Brain microvascular endothelial cell (primary cell): ENCODE results near the gene GLS.

ENCODE experiments used
- DNase-seq: peaks from one replicate; pipeline ENCODE4 v3.0.0-alpha.2; 2020
- H3K27ac ChIP-seq: fragments of 250-450 bp; sonication (Bioruptor Pico); 2 replicates; pipeline ENCODE4 v1.5.1; 2020; ENCODE audit warnings: mild to moderate bottlenecking, moderate library complexity
- H3K27me3 ChIP-seq: fragments of 250-450 bp; sonication (Bioruptor Pico); replicated peaks from 2 replicates; pipeline ENCODE4 v1.5.1; 2020; ENCODE audit warnings: mild to moderate bottlenecking
- H3K36me3 ChIP-seq: fragments of 250-450 bp; sonication (Bioruptor Pico); replicated peaks from 2 replicates; pipeline ENCODE4 v1.5.1; 2020; ENCODE audit warnings: mild to moderate bottlenecking
- H3K4me3 ChIP-seq: 2 replicates; pipeline ENCODE4 v1.5.1; 2011; ENCODE audit warnings: low read depth, mild to moderate bottlenecking, control low read depth, low read length, moderate library complexity
- CTCF ChIP-seq: IDR thresholded peaks from 2 replicates; pipeline ENCODE4 v1.5.1; 2011; ENCODE audit warnings: low read depth, mild to moderate bottlenecking, moderate library complexity, low read length, control low read depth, inconsistent platforms; ENCODE audit errors: missing control alignments
- in situ Hi-C: cut with HindIII; loops from 2 replicates; pipeline ENCODE4 v1.10.0; 2017; ENCODE audit warnings: low sequenced_read_pairs, low pct_ligation_motif_present

Gene GLS

GRCh38 chr2:190942697-190943096 is 62.1 kb downstream of the GLS start:
- DNase-seq = no peak
- no peak for TF ChIP-seq CTCF
- Histone ChIP-seq H3K4me3 (no peak overlapping the region), H3K27me3 (no peaks in the 10 kb centered on the region), H3K36me3 (no peaks in the 10 kb centered on the region), H3K27ac (no peak overlapping the region)
- in situ Hi-C loops = no loop called here

GRCh38 chr2:190943706-190944105 is 63.1 kb downstream of the GLS start:
- H3K4me3 ChIP-seq = no peak overlapping the region
- H3K27me3 ChIP-seq = no peaks in the 10 kb centered on the region
- DNase-seq = no peak
- no peaks in the 10 kb centered on the region for H3K36me3 ChIP-seq
- no peak overlapping the region for H3K27ac ChIP-seq
- in situ Hi-C loops = no loop called here
- no peak for TF ChIP-seq CTCF

DNA sequence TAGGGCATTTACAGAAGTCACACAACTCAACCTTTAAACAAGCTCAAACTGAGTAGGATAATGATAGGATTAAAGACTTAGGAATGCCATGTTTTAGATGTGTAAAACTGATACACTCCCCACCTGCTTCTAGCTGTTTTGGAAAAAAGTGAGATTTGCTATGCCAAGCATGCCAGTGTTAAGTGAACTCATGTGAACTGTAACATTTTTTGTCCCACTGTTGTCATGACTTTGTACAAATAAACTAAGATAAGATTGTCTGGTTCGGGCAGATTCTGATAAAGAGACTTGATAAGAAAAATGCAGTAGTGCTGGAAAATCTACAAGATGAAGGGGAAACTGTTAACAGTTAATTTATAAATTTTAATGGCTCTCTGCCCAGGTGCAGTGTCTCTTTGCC is 66.5 kb downstream of the GLS start:
- peak; percentile 38 for DNase-seq
- Histone ChIP-seq H3K27ac (peak overlapping the region; percentile 81), H3K4me3 (no peak overlapping the region), H3K36me3 (no peaks in the 10 kb centered on the region), H3K27me3 (no peaks in the 10 kb centered on the region)
- in situ Hi-C loops = no loop called here
- no peak for TF ChIP-seq CTCF

DNA sequence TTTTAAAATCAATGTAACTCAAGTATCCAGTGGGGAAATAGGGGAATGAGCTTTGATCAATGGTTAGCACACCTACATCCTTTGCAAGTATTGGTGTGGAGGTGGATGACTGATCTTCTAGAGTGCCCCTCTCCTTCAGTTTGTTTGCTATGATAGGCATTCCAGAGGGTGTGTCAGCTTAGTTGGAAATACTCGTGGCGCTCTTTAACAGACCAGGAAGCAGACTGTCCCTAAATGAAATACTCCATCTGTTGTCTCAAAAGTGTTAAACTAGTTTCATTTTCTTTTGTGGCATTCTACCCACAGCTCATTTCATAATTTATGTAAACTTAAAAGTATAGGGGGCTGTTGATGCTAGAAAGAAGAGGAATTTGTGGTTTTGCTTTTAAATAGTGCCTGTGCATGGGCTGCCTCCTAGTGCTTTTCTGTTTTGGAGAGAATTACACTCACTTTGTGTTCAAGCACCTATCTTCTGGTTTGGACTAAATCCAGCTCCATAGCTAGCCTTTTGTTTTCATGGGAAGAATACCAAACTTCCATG is 67.2 kb downstream of the GLS start:
- in situ Hi-C loops = no loop called here

GRCh38 chr2:190948671-190949070 is 68.0 kb downstream of the GLS start:
- no peak for TF ChIP-seq CTCF
- Histone ChIP-seq H3K27me3 (no peaks in the 10 kb centered on the region), H3K36me3 (no peaks in the 10 kb centered on the region), H3K27ac (peak overlapping the region; percentile 81), H3K4me3 (no peak overlapping the region)
- in situ Hi-C loops = no loop called here
- DNase-seq = peak; percentile 72

More for the DNA sequence above, 67.2 kb downstream of the GLS start:
- peak overlapping the region; percentile 10 for H3K4me3 ChIP-seq
- H3K27ac ChIP-seq = peak overlapping the region; percentile 81
- peak; percentile 38 for TF ChIP-seq CTCF
- peak; percentile 62 for DNase-seq
- no peaks in the 10 kb centered on the region for H3K27me3 ChIP-seq
- H3K36me3 ChIP-seq = no peaks in the 10 kb centered on the region

GRCh38 chr2:190950566-190950991 is 70.0 kb downstream of the GLS start:
- no peak for TF ChIP-seq CTCF
- Histone ChIP-seq H3K27me3 (no peaks in the 10 kb centered on the region), H3K36me3 (no peaks in the 10 kb centered on the region), H3K4me3 (no peak overlapping the region), H3K27ac (no peak overlapping the region)
- no peak for DNase-seq
- in situ Hi-C loops = no loop called here
